ENCODE data around the gene KRT3. TPM values are rescaled to one million over a fixed set of nuclear protein-coding genes. Genes with fewer than 3 reads are reported as not detected.
A peak's percentile ranks its signal among the peaks of the same experiment; 100 is the strongest.

KRT3 gene
- total RNA-seq, 1 experiment from 2014 or later: not detected

DNA sequence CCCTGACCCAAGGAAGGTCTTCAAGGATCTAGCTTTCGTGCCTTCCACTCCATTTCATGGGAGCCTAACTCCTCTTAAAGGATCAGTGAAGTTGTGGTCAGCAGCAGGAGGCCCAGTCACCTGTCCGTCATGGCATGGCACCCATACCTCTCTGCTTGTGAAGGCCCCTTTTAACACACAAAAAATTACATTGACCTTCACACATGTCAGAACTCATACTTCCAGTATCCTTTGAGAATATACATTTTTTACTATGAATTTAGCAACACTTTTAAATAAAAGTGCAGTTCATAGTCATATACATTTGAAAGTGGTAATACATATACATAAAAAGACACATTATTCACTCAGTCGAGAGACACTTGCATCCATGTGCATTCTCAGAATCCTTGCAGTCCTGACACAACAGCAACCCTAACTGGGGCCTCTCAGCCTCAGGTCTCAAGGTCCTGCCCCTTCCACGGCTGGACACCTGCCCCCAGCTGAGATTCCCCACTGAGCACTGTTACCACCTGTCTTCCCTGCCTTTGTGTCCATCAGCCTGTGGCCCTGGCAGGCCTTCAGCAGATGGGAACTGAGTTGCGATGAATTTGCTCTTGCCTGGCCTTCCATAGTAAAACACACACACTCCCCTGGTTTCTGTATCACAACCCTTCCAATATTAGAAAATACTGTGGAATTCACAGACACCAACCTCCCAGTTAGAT is 3.7 kb upstream of the KRT3 start:
- H3K27ac Mint-ChIP-seq: no peak overlapping the region

DNA sequence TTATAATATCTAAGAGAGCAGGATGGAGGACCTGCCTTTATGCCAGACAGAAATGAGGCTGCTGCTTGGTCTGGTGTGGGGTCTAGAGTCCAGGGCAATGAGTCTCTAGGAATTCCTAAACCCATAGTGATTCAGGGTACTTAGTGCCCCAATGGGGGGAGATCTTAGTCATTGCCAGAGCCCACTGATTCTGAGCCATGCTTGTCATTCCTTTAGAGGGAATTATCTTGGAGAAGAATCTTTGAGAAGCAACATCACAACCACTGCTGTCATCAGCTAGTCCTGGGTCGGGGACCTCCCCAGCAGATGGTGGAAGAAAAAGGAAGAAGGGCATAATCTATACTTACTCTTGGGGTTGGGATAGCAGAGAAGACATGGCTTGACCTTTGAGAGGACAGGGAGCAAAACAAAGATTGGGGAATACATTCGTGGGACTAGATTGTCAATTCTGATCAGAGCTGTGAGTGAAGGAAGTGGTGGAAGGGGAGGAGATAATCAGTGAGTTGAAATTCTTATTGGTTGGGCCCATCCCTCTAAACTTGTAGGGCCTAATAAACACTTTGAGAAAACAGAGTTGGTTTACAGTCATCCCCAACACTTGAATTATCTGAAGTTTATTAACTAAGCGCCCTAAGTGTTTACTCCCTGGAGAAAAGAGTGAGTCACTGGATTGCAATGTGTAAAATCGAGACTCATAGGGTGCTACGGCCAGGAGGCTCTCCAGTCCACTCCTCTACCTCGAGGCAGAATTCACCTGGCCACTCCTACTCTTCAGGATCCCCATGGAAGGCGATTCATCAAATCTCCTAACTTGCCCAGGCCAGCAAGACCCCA is 3.0 kb upstream of the KRT3 start:
- peaks cover 31% of the 10 kb centered on the region for H3K4me1 Mint-ChIP-seq
- no peaks in the 10 kb centered on the region for H3K36me3 Mint-ChIP-seq
- no peak overlapping the region for H3K27ac Mint-ChIP-seq
- CTCF ChIA-PET: interaction anchor here (0.7 to 0.8 kb wide), 2 partner anchors 17 to 81 kb away, joined by 3 to 4 read pairs; no protein-coding TSS in a partner anchor
- DNase-seq (ENCODE audit: low spot score) (no peak), ATAC-seq (no peak)
- POLR2A ChIA-PET: no interaction called here
- H3K4me3 Mint-ChIP-seq: no peak overlapping the region
- TF ChIP-seq, protein P1, sequence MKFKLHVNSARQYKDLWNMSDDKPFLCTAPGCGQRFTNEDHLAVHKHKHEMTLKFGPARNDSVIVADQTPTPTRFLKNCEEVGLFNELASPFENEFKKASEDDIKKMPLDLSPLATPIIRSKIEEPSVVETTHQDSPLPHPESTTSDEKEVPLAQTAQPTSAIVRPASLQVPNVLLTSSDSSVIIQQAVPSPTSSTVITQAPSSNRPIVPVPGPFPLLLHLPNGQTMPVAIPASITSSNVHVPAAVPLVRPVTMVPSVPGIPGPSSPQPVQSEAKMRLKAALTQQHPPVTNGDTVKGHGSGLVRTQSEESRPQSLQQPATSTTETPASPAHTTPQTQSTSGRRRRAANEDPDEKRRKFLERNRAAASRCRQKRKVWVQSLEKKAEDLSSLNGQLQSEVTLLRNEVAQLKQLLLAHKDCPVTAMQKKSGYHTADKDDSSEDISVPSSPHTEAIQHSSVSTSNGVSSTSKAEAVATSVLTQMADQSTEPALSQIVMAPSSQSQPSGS (CRISPR knock-in tag; IDR thresholded peaks at IDR 0.05; ENCODE audit: borderline replicate concordance, low read depth): no peak
- TF ChIP-seq ZNF317 (CRISPR knock-in tag; IDR thresholded peaks at IDR 0.05; ENCODE audit: borderline replicate concordance, low read depth): no peak
- TF ChIP-seq SMAD4 (CRISPR knock-in tag; IDR thresholded peaks at IDR 0.05): no peak
- no peak for TF ChIP-seq KAT7 (CRISPR knock-in tag; IDR thresholded peaks at IDR 0.05; ENCODE audit: borderline replicate concordance)
- TF ChIP-seq, protein P2, sequence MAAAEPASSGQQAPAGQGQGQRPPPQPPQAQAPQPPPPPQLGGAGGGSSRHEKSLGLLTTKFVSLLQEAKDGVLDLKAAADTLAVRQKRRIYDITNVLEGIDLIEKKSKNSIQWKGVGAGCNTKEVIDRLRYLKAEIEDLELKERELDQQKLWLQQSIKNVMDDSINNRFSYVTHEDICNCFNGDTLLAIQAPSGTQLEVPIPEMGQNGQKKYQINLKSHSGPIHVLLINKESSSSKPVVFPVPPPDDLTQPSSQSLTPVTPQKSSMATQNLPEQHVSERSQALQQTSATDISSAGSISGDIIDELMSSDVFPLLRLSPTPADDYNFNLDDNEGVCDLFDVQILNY (CRISPR knock-in tag; IDR thresholded peaks at IDR 0.05): no peak
- no peak for TF ChIP-seq TEAD1 (CRISPR knock-in tag; IDR thresholded peaks at IDR 0.05)
- no peaks in the 10 kb centered on the region; the same call in 1 of the 2 replicates for H3K27me3 Mint-ChIP-seq (ENCODE audit: low read depth)
- no peaks in the 10 kb centered on the region for H3K9me3 Mint-ChIP-seq

More for the DNA sequence above, 3.7 kb upstream of the KRT3 start:
- no peaks in the 10 kb centered on the region for H3K36me3 Mint-ChIP-seq
- no peak for DNase-seq (ENCODE audit: low spot score)
- H3K4me1 Mint-ChIP-seq: peaks cover 37% of the 10 kb centered on the region
- ATAC-seq: no peak
- CTCF ChIA-PET: interaction anchor here (0.7 to 2.3 kb wide), 4 partner anchors 17 to 377 kb away, joined by 3 to 10 read pairs (median 4); no protein-coding TSS in a partner anchor
- no peaks in the 10 kb centered on the region for H3K27me3 Mint-ChIP-seq (ENCODE audit: low read depth)
- no peak for TF ChIP-seq OVOL2 (CRISPR knock-in tag; IDR thresholded peaks at IDR 0.05; ENCODE audit: borderline replicate concordance)
- TF ChIP-seq ZNF423 (CRISPR knock-in tag; IDR thresholded peaks at IDR 0.05): peak; percentile 91
- TF ChIP-seq NR3C1 (CRISPR knock-in tag; conservative IDR thresholded peaks at IDR 0.05; ENCODE audit: low read depth): no peak
- TF ChIP-seq, protein P3, sequence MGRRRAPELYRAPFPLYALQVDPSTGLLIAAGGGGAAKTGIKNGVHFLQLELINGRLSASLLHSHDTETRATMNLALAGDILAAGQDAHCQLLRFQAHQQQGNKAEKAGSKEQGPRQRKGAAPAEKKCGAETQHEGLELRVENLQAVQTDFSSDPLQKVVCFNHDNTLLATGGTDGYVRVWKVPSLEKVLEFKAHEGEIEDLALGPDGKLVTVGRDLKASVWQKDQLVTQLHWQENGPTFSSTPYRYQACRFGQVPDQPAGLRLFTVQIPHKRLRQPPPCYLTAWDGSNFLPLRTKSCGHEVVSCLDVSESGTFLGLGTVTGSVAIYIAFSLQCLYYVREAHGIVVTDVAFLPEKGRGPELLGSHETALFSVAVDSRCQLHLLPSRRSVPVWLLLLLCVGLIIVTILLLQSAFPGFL (CRISPR knock-in tag; IDR thresholded peaks at IDR 0.05; ENCODE audit: borderline replicate concordance): no peak
- no peak for TF ChIP-seq ELF4 (CRISPR knock-in tag; IDR thresholded peaks at IDR 0.05; ENCODE audit: low read depth)
- POLR2A ChIA-PET: no interaction called here
- H3K4me3 Mint-ChIP-seq: no peak overlapping the region
- no peaks in the 10 kb centered on the region for H3K9me3 Mint-ChIP-seq

DNA sequence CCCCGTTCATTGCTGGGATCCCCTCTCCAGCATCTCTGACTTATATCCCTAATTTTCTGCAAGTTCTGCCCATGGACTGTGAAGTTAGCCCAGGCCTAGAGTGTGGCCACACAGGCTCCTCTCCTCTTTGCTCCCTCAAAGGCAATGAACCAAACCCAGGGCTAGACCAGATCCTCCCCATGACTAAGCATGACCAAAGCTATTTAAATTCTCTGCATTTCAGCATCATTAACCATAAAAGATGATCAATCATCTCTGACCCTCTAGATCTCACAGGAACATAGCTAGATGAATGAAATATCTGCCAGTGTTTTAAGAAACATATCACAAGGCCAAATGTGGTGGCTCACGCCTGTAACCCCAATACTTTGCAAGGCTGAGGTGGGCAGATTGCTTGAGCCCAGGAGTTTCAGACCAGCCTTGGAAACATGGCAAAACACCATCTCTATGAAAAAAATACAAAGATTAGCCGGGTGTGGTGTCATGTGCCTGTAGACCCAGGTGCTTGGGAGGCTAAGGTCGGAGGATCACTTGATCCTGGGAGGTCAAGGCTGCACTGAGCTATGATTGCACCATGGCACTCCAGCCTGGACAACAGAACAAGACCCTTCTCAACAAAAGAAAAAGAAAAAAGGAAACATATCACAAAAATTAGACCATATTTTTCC is 2.2 kb upstream of the KRT3 start:
- POLR2A ChIA-PET: no interaction called here
- ATAC-seq (no peak), DNase-seq (ENCODE audit: low spot score) (no peak)
- TF ChIP-seq, protein P4, sequence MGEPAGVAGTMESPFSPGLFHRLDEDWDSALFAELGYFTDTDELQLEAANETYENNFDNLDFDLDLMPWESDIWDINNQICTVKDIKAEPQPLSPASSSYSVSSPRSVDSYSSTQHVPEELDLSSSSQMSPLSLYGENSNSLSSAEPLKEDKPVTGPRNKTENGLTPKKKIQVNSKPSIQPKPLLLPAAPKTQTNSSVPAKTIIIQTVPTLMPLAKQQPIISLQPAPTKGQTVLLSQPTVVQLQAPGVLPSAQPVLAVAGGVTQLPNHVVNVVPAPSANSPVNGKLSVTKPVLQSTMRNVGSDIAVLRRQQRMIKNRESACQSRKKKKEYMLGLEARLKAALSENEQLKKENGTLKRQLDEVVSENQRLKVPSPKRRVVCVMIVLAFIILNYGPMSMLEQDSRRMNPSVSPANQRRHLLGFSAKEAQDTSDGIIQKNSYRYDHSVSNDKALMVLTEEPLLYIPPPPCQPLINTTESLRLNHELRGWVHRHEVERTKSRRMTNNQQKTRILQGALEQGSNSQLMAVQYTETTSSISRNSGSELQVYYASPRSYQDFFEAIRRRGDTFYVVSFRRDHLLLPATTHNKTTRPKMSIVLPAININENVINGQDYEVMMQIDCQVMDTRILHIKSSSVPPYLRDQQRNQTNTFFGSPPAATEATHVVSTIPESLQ (CRISPR knock-in tag; IDR thresholded peaks at IDR 0.05): no peak
- TF ChIP-seq, protein P5, sequence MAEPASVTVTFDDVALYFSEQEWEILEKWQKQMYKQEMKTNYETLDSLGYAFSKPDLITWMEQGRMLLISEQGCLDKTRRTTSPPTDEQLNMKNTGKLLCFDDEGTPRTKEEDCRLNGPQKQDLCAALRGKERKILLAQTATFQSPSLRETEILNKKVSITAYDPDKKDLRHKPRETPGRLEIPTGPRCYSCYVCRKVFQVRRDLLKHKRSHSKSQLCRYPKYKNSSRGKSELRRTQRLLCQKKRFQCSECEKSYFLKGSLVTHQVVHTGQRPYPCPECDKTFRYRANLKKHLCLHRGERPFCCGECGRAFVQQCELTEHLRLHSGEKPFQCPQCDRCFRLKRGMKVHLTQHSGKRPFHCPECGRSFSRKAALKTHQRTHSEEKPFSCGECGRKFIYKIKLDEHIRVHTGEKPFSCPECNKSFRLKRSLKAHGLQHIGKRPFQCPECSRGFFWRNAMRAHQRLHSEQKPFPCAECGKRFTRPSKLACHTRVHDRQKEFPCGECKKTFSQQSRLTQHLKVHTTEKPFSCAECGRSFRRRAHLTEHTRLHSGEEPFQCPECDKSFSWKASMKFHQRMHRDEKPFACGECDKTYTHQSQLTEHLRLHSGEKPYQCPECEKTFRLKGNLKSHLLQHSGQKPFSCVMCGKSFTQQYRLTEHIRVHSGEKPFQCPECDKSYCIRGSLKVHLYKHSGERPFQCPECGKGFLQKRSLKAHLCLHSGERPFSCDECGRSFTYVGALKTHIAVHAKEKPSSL (CRISPR knock-in tag; conservative IDR thresholded peaks at IDR 0.05): no peak
- TF ChIP-seq, protein P6, sequence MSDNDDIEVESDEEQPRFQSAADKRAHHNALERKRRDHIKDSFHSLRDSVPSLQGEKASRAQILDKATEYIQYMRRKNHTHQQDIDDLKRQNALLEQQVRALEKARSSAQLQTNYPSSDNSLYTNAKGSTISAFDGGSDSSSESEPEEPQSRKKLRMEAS (CRISPR knock-in tag; IDR thresholded peaks at IDR 0.05): no peak
- TF ChIP-seq, protein P7, sequence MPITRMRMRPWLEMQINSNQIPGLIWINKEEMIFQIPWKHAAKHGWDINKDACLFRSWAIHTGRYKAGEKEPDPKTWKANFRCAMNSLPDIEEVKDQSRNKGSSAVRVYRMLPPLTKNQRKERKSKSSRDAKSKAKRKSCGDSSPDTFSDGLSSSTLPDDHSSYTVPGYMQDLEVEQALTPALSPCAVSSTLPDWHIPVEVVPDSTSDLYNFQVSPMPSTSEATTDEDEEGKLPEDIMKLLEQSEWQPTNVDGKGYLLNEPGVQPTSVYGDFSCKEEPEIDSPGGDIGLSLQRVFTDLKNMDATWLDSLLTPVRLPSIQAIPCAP (CRISPR knock-in tag; IDR thresholded peaks at IDR 0.05): no peak
- no peak for TF ChIP-seq GRHL2 (CRISPR knock-in tag; IDR thresholded peaks at IDR 0.05; ENCODE audit: insufficient replicate concordance, severe bottlenecking)
- TF ChIP-seq ESRRA (CRISPR knock-in tag; IDR thresholded peaks at IDR 0.05; ENCODE audit: borderline replicate concordance): no peak
- no peak for TF ChIP-seq EMX1 (CRISPR knock-in tag; IDR thresholded peaks at IDR 0.05)
- TF ChIP-seq SMAD3 (CRISPR knock-in tag; IDR thresholded peaks at IDR 0.05; ENCODE audit: borderline replicate concordance): no peak
- peaks cover 29% of the 10 kb centered on the region for H3K4me1 Mint-ChIP-seq
- H3K27ac Mint-ChIP-seq: no peak overlapping the region
- H3K36me3 Mint-ChIP-seq: no peaks in the 10 kb centered on the region
- no peaks in the 10 kb centered on the region; the same call in 1 of the 2 replicates for H3K27me3 Mint-ChIP-seq (ENCODE audit: low read depth)
- CTCF ChIA-PET: interaction anchor here (0.8 kb wide), 1 partner anchor 82 kb away, joined by 3 read pairs; no protein-coding TSS in a partner anchor
- H3K4me3 Mint-ChIP-seq: no peak overlapping the region
- H3K9me3 Mint-ChIP-seq: no peaks in the 10 kb centered on the region

All from WTC11 (cell line).